ENCODE measurements around the gene PSPN.

Gene PSPN

DNA sequence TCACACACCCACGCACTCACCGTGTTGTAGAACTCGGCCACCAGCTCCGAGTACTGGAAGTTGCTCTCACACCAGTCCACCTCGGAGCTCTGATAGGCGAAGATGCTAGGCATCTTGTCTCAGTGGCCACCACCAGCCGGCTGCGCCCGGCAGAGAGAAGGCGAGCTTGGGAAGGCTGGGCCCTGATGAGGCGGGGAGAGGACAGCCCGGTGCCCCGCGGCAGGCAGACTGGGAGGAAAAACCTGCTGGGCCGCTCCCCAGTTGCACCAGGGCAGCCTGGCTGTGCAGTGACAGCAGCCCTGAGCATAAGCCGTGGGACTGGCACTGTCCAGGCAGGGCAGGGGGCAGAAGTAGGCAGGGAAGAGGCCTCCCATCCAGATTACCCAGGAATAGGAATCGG is 42.3 kb downstream of the PSPN start, which contains the start of gene ACER1:
Gene ACER1, minus strand, starts transcription at position 174 of the 400 bp plus-strand sequence. Its CDS starts 61 bp downstream, at position 113.
- no peak within 1 kb of the TSS for H3K4me3 ChIP-seq (ENCODE audit: low read depth, low read length)
- TF ChIP-seq, protein P1, sequence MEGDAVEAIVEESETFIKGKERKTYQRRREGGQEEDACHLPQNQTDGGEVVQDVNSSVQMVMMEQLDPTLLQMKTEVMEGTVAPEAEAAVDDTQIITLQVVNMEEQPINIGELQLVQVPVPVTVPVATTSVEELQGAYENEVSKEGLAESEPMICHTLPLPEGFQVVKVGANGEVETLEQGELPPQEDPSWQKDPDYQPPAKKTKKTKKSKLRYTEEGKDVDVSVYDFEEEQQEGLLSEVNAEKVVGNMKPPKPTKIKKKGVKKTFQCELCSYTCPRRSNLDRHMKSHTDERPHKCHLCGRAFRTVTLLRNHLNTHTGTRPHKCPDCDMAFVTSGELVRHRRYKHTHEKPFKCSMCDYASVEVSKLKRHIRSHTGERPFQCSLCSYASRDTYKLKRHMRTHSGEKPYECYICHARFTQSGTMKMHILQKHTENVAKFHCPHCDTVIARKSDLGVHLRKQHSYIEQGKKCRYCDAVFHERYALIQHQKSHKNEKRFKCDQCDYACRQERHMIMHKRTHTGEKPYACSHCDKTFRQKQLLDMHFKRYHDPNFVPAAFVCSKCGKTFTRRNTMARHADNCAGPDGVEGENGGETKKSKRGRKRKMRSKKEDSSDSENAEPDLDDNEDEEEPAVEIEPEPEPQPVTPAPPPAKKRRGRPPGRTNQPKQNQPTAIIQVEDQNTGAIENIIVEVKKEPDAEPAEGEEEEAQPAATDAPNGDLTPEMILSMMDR (IDR thresholded peaks at IDR 0.05; ENCODE audit: borderline replicate concordance, insufficient read depth, low read depth, low read length), result no peak

DNA sequence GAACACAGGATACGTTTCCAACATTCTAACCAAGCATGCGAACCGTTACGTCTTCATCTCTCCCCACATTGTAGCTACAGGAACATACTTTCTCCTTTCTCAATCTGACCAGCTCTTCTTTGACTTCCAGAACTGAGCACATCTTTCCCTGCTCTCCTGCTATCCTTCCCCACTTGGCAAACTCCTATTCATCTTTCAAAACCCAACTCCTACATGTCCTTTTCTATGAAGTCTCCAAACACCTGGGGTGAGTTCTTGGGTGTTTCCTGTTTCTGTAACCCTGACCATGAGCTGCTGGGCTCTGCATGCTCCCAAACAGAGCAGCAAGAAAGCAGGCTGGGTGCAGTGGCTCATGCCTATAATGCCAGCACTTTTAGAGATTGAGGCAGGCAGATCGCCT is 48.9 kb downstream of the PSPN start:
- no peak overlapping the region for H3K4me3 ChIP-seq (ENCODE audit: low read depth, low read length)
- TF ChIP-seq, protein P1 (IDR thresholded peaks at IDR 0.05; ENCODE audit: borderline replicate concordance, insufficient read depth, low read depth, low read length), result no peak

DNA sequence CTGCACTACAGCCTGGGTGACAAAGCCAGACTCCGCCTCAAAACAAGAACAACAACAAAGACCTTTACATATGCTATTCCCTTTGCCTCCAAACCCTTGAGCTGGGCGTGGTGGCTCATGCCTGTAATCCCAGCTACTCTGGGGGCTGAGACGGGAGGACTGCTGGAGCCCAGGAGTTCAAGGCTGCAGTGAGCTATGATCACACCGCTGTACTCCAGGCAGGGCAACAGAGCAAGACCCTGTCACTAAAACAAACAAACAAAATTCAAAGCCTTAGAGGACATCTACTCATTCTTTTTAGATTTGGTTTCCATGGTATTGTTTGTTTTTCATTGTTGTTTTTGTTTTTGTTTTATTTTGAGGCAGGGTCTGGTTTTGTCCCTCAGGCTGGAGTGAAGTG is 50.1 kb downstream of the PSPN start:
- TF ChIP-seq, protein P1 (IDR thresholded peaks at IDR 0.05; ENCODE audit: borderline replicate concordance, insufficient read depth, low read depth, low read length), result no peak
- H3K4me3 ChIP-seq (ENCODE audit: low read depth, low read length), result no peak overlapping the region

All from GM12875 (cell line).